Muscle of leg (tissue), 9 donors: ENCODE data around the gene SLFN11. TPM values are rescaled to one million over a fixed set of nuclear protein-coding genes. Genes with fewer than 3 reads are reported as not detected.

Source experiments
- polyA plus RNA-seq, 8 donors: library from polyadenylated mRNA; unstranded; fragments of 120-200 nt; gene quantifications; one replicate each; pipeline versions ENCODE4 v1.2.1 to v1.2.3, GENCODE V29; 2013; ENCODE audit warnings: inconsistent platforms in 1 of 8, low replicate concordance in 1 of 8; ENCODE audit not compliant: insufficient read length in 8 of 8, insufficient read depth in 1 of 8
- total RNA-seq: library from RNA; stranded (reverse); fragments of 120-200 nt; gene quantifications from one replicate; pipeline ENCODE4 v1.2.4, GENCODE V29; 2013

SLFN11 gene
- total and polyA plus RNA-seq, 9 donors: 6.8 to 19.8 (median 8.0) TPM

Other genes with a start within 250 kb of the SLFN11 start
- 16.1 TPM for gene NLE1, start 231.3 kb downstream of the SLFN11 start, total RNA-seq
- 10 to 100 TPM; 13.8 to 18.9 (median 16.9) TPM for gene NLE1, start 231.3 kb downstream of the SLFN11 start, polyA plus RNA-seq
- 178 TPM for gene UNC45B, start 225.8 kb downstream of the SLFN11 start, total RNA-seq
- gene UNC45B, start 225.8 kb downstream of the SLFN11 start, polyA plus RNA-seq: 100 to 1,000 TPM; 121 to 222 (median 163) TPM
- not detected for gene SLC35G3, start 179.2 kb downstream of the SLFN11 start, total RNA-seq
- under 1 TPM; 0.10 to 0.49 (median 0.31) TPM for gene SLC35G3, start 179.2 kb downstream of the SLFN11 start, polyA plus RNA-seq
- gene SLFN5, start 130.5 kb downstream of the SLFN11 start, total RNA-seq: 8.9 TPM
- gene SLFN5, start 130.5 kb downstream of the SLFN11 start, polyA plus RNA-seq: 1 to 10 TPM; 2.6 to 6.0 (median 4.9) TPM
- 11.5 TPM for gene SLFN12, start 58.9 kb upstream of the SLFN11 start, total RNA-seq
- gene SLFN12, start 58.9 kb upstream of the SLFN11 start, polyA plus RNA-seq: 10 to 100 TPM in 1 of 8 donors, 1 to 10 TPM in 7; 4.2 to 10.5 (median 6.9) TPM
- 2.7 TPM for gene SLFN13, start 75.1 kb upstream of the SLFN11 start, total RNA-seq
- 1 to 10 TPM; 1.8 to 9.4 (median 2.8) TPM for gene SLFN13, start 75.1 kb upstream of the SLFN11 start, polyA plus RNA-seq
- gene SLFN12L, start 164.1 kb upstream of the SLFN11 start, total RNA-seq: 0.13 TPM
- gene SLFN12L, start 164.1 kb upstream of the SLFN11 start, polyA plus RNA-seq: under 1 TPM; 0.06 to 0.57 (median 0.11) TPM
- 0.22 TPM for gene SLFN14, start 187.2 kb upstream of the SLFN11 start, total RNA-seq
- under 1 TPM; 0.07 to 0.32 (median 0.18) TPM for gene SLFN14, start 187.2 kb upstream of the SLFN11 start, polyA plus RNA-seq
- 8.2 TPM for gene PEX12, start 204.9 kb upstream of the SLFN11 start, total RNA-seq
- gene PEX12, start 204.9 kb upstream of the SLFN11 start, polyA plus RNA-seq: 1 to 10 TPM; 6.1 to 9.1 (median 7.3) TPM
- gene AP2B1, start 213.7 kb upstream of the SLFN11 start, total RNA-seq: 45.4 TPM
- 10 to 100 TPM; 65.0 to 92.9 (median 75.9) TPM for gene AP2B1, start 213.7 kb upstream of the SLFN11 start, polyA plus RNA-seq